ENCODE data around the gene SLC17A8. TPM values are rescaled to one million over a fixed set of nuclear protein-coding genes. Genes with fewer than 3 reads are reported as not detected.
A peak's percentile ranks its signal among the peaks of the same experiment; 100 is the strongest.
"Not testable (repeated sequence)": the region's sequence is repeated elsewhere in the genome, so short reads cannot be mapped to it uniquely, and the experiment has no call there.

Gene SLC17A8
- total and polyA plus RNA-seq, 12 donors, result 0.09 to 0.85 (median 0.41) TPM; not detected in 4

DNA sequence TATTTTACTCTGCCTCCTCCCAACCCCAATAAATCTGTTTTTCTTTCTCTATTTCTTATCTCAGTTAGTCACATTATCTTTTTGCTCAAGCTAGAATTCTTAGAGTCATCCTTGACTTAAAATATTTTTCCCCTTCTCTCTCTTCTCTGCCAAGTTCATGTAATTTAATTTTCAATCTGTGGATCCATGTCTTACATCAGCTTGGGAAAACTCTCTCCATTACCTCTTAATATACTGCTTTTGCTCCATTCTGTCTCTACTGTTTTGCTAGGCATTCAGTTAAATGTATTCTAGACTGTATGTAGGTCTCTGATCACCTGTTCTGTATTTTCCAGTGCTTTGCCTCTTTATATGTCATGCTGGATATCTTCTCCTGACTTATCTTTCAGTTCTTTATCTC, 65.8 kb downstream of the SLC17A8 start:
- no peak for DNase-seq
- H3K27me3 ChIP-seq, result no peaks in the 10 kb centered on the region
- no peaks in the 10 kb centered on the region for H3K4me1 ChIP-seq (replicated peaks in 1 of 2)
- TF ChIP-seq, protein P1, sequence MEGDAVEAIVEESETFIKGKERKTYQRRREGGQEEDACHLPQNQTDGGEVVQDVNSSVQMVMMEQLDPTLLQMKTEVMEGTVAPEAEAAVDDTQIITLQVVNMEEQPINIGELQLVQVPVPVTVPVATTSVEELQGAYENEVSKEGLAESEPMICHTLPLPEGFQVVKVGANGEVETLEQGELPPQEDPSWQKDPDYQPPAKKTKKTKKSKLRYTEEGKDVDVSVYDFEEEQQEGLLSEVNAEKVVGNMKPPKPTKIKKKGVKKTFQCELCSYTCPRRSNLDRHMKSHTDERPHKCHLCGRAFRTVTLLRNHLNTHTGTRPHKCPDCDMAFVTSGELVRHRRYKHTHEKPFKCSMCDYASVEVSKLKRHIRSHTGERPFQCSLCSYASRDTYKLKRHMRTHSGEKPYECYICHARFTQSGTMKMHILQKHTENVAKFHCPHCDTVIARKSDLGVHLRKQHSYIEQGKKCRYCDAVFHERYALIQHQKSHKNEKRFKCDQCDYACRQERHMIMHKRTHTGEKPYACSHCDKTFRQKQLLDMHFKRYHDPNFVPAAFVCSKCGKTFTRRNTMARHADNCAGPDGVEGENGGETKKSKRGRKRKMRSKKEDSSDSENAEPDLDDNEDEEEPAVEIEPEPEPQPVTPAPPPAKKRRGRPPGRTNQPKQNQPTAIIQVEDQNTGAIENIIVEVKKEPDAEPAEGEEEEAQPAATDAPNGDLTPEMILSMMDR (IDR thresholded peaks at IDR 0.05), result no peak
- no peak for TF ChIP-seq POLR2A (IDR thresholded peaks at IDR 0.05)
- H3K9me3 ChIP-seq (replicated peaks in 1 of 3), result peaks cover 0 to 8% (median 0%) of the 10 kb centered on the region in 3 donors
- H3K27ac ChIP-seq, result no peak overlapping the region
- no peaks in the 10 kb centered on the region for H3K36me3 ChIP-seq (replicated peaks in 1 of 2)
- intact Hi-C loops (cut with DNase I), result no loop called here
- no peak overlapping the region for H3K4me3 ChIP-seq

DNA sequence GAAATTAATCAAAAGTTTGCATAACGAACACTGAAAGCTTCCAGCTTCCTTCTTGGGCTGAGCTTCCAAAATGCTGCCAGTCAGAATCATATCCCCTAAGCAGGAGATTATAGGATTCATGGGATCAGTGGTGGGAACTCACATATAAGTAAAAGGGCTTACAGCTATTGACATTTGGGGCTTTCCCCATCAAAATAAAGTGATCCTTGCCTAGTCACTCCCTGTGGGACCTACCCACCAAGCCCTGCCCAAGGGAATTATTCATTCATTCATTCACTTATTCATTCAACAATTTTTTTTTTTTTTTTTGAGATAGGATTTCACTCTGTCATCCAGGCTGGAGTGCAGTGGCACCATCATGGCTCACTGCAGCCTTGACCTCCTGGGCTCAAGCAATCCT, 69.3 kb downstream of the SLC17A8 start:
- WGBS, 4 donors, result 33 to 50% (median 42%) methylated on average over 1 of the region's 1 CpG
- H3K9me3 ChIP-seq (replicated peaks in 1 of 3), result peaks cover 0 to 8% (median 0%) of the 10 kb centered on the region in 3 donors
- TF ChIP-seq POLR2A (IDR thresholded peaks at IDR 0.05), result no peak
- TF ChIP-seq, protein P1 (IDR thresholded peaks at IDR 0.05), result no peak
- no peak for DNase-seq
- intact Hi-C loops (cut with DNase I), result no loop called here
- H3K27me3 ChIP-seq, result no peaks in the 10 kb centered on the region
- no peaks in the 10 kb centered on the region for H3K4me1 ChIP-seq (replicated peaks in 1 of 2)
- no peaks in the 10 kb centered on the region for H3K36me3 ChIP-seq (replicated peaks in 1 of 2)
- no peak overlapping the region for H3K4me3 ChIP-seq
- H3K27ac ChIP-seq, result no peak overlapping the region

DNA sequence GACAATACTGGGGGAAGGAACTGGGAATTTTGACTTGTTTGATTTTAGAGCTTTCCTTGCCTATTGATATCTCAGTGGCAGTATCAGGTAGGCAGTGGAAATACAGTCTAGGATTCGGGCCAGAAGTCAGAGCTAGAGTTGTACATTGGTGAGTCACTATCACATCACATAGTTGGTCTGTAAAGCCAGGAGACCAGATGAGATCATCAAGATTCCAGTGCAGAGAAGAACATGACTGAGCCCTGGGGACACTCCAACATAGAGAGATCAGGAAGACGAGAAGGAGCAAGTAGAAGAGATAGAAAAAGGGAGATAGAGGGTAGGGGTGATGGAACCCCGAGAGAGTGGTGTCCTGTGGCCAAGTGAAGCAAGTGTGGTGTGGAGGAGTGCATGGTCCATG, 70.2 kb downstream of the SLC17A8 start:
- no peak overlapping the region for H3K4me3 ChIP-seq
- intact Hi-C loops (cut with DNase I), result no loop called here
- no peak overlapping the region for H3K27ac ChIP-seq
- H3K36me3 ChIP-seq (replicated peaks in 1 of 2), result no peaks in the 10 kb centered on the region
- TF ChIP-seq POLR2A (IDR thresholded peaks at IDR 0.05), result no peak
- TF ChIP-seq, protein P1 (IDR thresholded peaks at IDR 0.05), result no peak
- peaks cover 0 to 8% (median 0%) of the 10 kb centered on the region in 3 donors for H3K9me3 ChIP-seq (replicated peaks in 1 of 3)
- peak in 6 of 7 donors; percentile 27 to 54 (median 42) for DNase-seq
- H3K27me3 ChIP-seq, result no peaks in the 10 kb centered on the region
- 53 to 67% (median 58%) methylated on average over 3 of the region's 3 CpGs for WGBS, 4 donors
- H3K4me1 ChIP-seq (replicated peaks in 1 of 2), result no peaks in the 10 kb centered on the region

DNA sequence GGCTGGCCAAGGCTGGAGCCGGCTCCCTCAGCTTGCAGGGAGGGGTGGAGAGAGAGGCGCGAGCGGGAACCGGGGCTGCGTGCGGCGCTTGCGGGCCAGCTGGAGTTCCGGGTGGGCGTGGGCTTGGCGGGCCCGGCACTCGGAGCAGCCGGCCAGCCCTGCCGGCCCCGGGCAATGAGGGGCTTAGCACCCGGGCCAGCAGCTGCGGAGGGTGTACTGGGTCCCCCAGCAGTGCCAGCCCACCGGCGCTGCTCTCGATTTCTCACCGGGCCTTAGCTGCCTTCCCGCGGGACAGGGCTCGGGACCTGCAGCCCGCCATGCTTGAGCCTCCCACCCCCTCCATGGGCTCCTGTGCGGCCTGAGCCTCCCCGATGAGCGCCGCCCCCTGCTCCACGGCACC, 73.4 kb downstream of the SLC17A8 start:
- H3K4me1 ChIP-seq (replicated peaks in 1 of 2); H3K9me3 ChIP-seq (replicated peaks in 1 of 3); intact Hi-C loops (cut with DNase I); DNase-seq; H3K36me3 ChIP-seq (replicated peaks in 1 of 2); H3K27ac ChIP-seq; H3K4me3 ChIP-seq; H3K27me3 ChIP-seq: not testable (repeated sequence)
- WGBS, 4 donors, result 96 to 100% (median 98%) methylated on average over 1 to 32 of the region's 32 CpGs

GRCh38 chr12:100433701-100434100, 76.8 kb downstream of the SLC17A8 start:
- peak overlapping the region in 1 of 5 donors; percentile 19 for H3K27ac ChIP-seq
- no peaks in the 10 kb centered on the region for H3K4me1 ChIP-seq (replicated peaks in 1 of 2)
- DNase-seq, result no peak
- no peaks in the 10 kb centered on the region for H3K9me3 ChIP-seq (replicated peaks in 1 of 3)
- intact Hi-C loops (cut with DNase I), result no loop called here
- 42 to 74% (median 57%) methylated on average over 2 of the region's 2 CpGs for WGBS, 4 donors
- H3K27me3 ChIP-seq, result no peaks in the 10 kb centered on the region
- H3K36me3 ChIP-seq (replicated peaks in 1 of 2), result no peaks in the 10 kb centered on the region
- H3K4me3 ChIP-seq, result no peak overlapping the region
- TF ChIP-seq, protein P1 (IDR thresholded peaks at IDR 0.05), result no peak
- TF ChIP-seq POLR2A (IDR thresholded peaks at IDR 0.05), result no peak
